HG02884 (cell line): ENCODE measurements around the gene DGCR6L.
"Not testable (repeated sequence)": the region's sequence is repeated elsewhere in the genome, so short reads cannot be mapped to it uniquely, and the experiment has no call there.

Experiments
- ATAC-seq: cut with Tn5 transposase; IDR thresholded peaks from one replicate; pipeline ENCODE4 v1.9.1; 2021; ENCODE audit warnings: mild to moderate bottlenecking, moderate library complexity; ENCODE audit not compliant: unreplicated experiment

The DGCR6L gene

DNA sequence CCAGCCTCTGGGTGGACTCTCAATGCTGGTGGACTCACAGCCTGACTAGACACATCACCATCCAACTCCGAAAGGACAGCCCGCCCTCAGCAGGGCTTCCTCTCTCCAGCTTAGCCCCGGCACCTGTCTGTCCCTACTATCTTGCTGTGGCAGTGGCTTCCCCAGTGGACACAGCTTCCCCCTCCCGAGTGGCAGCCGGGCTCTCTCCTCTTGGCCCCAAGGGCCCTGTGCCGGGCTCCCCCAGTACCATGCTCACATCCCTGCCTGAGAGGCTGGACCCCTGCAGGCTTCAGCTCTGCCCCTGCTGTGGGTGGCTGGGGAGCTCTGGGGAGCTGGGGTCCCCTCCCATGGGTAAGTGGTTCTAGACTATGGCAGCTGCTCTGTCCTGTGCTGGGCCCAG lies 9.1 kb downstream of the DGCR6L start:
- ATAC-seq = not testable (repeated sequence)

DNA sequence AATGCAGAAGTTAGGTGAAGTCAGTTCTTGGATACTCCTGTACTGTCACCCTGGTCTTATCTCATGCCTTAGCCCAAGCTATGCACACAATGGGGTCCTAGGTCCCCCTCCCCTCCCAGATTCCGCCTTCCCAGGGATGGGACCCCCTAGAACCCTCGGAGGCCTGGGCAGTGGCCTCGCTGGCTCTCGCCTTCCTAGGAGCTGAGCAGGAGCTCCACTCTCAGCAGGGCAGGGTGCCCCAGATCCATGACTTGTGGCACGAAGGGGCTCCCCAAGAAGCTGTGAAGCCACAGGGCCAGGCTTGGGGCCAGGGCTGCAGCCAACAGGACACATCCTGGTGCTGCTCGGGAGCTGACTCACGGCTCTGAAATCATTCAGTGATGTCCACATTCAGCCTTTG lies 9.7 kb downstream of the DGCR6L start:
- not testable (repeated sequence) for ATAC-seq

DNA sequence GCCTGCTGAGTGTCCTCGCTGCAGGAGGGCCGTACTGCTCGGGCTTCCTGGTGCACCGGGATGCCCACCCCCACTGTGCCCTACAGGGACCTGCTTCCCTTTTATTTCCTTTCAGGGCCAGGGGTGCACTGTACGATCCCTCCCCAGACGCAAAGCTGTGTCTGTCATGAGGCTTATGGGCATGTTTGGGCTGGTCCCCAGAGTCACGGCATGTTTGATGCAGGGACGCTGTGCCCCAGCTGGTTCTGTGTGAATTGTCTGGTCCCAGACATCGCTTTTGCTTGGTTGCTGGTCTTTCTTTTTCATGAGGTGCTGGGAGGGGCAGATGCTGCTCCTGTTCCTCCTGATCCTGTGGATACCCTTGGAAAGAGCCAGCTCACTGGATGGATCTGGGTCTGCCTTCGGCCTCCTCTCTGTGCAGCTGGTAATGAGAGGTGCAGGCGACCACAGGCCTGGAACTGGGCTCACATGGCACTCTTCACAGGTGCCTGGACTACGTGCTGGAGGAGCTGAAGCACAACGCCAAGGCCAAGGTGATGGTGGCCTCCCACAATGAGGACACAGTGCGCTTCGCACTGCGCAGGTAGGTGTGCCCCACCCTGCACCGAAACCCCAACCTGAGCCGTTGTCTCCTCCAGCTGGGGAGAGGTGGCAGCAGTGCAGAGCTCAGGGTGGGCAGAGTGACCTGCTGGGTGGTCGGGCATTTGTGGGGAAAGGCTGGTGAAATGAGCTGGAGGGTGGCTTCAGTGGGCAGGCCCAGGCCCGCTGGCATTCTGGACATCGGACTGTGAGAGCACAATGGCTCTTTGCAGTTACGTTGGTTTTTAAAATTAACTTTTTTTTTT lies 10.8 kb downstream of the DGCR6L start:
- not testable (repeated sequence) for ATAC-seq

DNA sequence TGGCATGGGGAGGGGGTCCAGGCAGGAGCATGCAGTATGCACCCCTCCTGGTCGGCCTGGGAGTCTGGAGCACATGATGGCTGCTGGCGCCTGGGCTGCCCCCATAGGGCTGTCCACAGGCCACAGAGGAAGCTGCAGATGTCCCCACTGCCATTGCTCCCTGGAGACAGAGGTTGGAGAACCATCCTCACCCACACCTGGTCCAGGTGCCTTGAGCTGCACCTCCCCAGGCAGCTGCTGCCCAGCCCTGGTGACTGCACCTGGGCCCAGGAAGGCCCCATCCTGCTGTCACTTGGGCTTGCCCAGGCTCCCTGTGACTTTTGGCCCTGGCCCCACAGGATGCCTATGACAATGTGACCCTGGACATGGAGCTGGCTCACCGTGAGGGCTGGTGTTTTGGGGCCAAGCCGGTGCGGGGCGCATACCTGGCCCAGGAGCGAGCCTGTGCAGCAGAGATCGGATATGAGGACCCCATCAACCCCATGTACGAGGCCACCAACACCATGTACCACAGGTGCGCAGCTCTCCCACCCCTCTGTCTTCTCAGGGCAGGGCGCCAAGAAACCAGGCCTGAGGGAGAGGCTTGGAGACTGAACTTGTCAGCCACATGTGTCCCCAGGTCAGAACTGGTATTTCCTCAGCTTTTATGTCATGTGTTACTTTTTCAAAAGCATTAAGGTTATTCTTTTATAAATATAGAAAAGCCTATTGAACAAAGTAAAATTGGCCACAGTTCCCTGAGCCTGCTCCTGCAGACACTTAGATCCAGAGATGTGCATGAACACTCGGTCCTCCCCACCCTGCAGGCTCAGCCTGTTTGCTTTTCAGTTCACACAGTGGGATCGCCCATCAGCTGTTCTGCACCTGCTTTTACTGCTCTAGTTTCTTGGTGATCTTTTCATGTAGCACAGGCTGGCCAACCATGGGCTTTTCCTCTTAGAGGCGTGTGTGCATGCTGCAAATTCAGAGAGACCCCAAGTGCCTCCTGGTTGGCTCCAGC lies 12.1 kb downstream of the DGCR6L start:
- not testable (repeated sequence) for ATAC-seq

DNA sequence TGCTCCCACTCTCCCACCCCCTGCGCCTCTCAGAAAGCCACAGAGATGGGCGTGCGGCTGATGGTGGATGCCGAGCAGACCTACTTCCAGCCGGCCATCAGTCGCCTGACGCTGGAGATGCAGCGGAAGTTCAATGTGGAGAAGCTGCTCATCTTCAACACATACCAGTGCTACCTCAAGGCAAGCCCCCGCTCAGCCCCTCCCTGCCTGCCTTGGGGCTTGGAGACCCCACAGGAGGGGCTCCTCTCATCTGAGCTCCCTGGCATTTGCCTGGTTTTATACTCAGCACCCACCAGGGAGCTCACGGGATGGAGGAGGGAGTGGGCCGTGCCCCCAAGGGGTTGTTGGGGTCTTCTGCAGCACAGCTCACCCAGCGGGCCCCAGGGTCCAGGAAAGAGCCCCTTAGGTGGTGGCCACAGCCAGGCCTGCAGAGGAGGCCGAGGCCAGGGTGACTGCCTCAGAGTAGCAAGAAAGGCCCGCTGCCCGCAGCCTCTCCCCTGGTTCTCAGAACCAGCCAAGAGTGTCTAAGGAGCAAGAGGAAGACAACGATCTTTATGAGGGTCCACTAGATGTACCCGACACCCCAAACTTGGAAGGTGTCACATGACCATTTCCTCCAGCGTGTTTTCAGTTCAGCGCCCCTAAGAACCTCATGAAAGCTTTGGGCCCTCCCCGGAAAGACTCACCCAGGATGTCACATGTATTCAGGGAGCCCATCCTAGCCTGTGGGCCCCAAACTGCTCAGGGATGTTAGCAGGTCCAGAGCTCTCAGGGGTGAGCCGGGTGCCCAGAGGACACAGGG lies 13.0 kb downstream of the DGCR6L start:
- ATAC-seq = not testable (repeated sequence)

DNA sequence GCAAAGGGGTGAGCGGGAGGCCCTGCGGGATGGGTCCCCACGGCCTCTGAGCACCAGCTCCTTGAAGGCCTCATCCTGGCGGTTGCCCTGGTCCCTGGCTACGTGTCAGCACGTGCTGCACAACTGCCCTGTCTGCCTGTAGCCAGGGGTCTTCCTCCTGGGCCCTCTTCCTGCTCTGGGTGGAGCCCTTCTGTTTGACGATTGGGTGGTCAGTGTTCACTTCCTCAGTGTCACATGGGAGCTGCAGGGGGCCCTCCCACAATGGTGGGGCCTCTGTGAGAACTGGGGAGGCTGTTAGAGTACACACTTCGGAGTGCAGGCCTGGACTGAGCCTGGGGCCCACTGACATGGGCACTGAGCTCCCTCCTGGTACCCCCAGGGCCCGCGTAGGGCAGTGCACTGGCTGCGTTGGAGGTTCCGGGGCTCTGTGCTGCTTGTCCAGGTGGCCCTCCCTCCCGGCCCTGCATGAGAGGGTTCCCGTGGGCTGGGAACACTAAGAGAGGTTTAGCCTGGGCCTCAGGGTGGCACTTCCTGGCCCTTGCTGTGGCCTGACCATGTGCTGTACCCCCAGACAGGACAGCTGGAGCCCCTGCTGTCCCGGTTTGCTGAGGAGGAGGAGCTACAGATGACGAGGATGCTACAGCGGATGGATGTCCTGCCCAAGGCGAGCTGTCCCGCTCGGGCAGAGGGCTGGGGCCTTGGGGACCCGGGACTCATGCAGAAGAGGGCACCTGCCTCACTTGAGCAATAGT lies 13.8 kb downstream of the DGCR6L start:
- ATAC-seq = no peak

DNA sequence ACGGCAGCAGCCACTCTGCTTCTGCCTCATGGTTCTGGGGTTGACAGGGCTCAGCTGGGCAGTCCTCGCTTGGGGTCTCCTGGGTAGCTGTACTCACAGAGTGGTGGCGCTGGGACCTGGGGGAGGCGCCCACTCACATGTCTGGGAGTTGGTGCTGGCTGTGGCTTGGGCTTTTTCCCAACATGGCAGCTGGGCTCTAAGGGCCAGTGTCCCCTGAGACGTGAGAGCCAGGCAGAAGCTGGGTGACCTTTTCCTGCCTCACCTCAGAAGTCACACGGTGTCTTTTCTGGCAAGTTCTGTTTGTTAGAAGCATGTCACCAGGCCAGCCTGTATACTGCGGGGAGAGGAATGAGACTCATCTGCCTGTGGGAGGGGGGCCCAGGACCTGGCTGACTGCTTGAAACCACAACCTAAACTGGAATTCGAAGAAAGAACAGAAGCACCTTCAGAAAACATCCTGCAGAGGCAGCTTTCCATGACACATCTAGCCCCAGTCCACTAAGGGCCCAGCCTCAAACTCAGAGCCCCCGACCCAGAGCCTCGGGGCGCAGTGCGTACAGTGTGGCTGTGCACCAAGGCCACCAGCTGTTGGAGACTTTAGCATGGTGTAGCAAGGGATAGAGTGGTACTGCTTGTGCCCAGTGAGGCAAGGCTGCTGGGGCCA lies 14.5 kb downstream of the DGCR6L start:
- not testable (repeated sequence) for ATAC-seq

DNA sequence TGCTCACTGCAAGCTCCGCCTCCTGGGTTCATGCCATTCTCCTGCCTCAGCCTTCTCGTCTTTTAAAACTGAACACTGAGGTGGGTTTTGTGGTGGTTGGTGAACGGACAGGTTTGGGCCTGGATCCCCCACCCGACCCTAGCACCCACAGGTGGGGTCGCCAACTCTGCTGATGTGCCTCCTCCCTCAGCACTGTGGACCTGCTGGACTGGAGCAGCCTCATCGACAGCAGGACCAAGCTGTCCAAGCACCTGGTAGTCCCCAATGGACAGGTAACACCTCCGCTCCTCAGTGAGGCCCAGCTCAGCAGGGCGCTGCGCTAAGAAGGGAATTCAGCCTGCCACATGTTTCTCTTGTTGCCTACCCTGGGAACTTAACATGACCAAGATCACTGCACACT lies 15.2 kb downstream of the DGCR6L start:
- no peak for ATAC-seq

DNA sequence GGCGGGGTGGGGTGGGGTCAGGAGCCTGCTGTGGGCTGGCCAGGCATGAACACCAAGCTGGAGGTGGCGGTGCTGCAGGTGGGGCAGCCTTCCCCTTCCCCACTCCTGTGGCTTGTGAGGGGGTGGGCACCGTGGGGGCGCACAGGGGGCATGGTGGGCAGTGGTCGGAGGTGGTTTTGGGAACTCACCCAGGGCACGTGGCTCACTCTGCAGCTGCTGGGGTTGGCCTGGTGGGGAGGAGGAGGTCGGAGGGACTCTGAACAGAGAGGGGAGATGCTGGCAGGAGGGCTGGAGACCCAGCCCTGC lies 16.7 kb downstream of the DGCR6L start:
- ATAC-seq = not testable (repeated sequence)

DNA sequence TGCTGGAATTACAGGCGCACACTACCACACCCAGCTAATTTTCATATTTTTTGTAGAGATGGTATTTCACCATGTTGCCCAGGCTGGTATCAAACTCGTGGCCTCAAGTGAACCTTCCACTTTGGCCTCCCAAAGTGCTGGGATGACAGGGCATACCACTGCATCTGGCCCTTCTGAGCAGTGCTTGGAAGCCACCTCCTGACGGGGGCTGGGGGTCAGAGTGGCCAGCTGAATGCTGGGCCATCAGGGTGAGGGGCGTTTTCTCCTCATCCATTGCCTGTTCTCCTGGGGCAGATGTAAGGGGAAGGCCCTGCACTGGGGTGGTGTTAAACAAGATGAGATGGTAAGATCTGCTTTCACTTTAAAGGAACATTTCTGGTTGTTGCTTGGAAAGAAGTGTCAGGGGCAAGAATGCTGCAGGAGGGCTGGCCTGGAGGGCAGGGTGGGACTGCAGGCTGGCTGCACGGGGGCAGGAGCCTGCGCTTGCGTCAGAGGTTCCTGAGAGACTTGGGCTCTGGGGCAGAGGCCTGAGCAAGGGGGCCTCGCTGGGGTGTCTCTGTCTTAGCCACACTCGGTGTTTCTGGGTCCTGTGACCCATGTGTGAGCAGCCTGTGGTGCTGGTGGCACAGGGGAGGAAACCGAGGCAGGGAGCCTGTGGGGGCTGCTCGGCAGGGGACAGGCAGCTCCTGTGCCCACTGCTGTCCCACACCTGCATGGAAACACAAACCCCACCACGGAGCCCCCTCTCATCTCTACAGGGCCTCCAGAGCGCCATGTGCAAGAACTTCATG lies 17.2 kb downstream of the DGCR6L start:
- no peak for ATAC-seq

DNA sequence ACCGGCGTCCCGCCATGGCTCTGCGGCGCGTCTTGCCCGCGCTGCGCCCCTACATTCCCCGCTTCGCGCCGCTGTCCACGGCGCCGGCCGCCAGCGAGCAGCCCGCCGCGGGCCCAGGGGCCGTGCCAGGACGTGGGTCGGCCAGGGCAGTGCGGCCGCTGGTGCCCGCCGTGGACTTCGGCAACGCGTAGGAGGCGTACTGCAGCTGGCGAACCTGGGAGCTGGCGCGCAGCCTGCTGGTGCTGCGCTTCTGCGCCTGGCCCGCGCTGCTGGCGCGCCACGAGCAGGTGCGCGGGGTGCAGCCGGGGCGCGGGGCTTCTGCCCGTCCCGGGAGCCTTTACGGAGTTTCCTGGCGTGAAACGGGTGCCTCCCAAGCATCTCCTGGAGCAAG lies 20.1 kb downstream of the DGCR6L start:
- ATAC-seq = no peak

DNA sequence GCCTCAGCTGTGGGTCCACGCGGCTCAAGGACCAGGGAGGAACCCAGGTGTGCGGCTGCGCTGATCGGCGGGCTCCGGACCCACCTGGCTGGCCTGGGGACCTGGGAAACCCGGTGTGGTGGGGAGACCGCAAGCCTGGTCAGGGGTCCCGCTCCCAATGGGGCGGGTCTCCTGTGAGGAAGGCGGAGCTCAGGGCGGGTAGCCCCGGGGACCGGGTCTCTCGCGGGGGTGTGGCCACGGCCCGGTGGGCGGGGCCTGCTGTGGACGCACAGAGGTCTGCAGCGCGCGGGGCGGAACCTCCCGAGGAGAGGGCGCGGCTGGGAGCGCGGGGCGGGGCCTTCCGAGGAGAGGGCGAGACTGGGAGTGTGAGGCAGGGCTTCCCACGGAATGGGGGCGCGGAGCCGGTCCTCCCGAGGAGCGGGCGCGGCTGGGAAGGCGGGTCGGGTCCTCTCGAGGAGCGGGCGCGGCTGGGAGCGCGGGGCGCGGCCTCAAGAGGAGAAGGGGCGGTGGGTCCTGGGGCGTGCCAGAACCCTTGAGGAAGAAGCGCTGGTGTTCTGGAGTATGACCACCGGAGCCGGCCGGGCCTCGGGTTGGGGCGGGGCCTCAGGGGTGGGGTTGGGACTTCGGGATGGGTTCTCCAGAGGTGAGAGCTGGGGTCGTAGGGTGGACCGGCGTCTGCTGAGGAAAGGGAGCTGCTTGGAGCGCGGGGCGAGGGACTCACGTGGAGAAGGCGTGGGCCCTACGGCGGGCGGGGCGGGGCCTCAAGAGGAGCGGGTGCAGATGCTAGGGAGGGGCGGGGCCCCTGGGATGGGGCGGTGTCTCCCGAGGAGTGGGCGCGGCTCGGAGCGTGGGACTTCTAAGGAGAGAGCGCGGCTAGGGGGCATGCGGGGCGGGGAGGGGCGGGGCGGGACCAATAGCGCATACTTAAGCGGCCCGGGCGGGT lies 20.8 kb downstream of the DGCR6L start:
- peak; percentile 62 for ATAC-seq

DNA sequence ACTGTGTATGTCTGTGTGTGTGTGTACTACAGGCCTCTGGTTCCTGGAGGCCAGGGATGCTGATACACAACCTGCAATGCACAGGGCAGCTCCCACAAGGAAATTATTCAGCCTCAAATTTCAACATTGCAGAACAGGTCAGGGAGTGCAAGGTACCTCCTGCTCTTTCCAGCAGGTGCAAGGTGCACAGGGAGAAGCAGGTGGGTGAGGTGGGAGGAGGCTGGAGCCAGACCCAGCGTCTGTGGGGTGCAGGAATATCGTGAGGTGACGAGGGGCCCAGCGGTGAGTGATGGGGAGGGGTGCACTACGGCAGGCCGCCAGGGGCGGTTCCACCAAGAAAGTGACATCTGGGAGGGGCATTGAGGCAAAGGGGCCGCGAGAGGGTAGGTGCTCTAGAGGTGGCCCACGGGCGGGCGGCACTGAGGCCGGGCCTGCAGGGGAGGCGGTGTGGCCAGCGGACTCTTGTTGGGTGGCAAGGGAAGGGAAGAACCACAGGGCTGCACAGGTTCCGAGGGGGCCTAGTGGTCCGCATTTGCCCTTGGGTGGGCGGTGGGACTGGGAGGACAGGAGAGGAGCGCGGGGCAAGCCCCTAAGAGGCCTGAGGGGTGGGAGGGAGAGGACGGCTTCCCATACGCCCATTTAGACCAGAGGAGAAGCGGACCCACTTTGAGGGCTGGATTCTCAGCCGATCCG lies 21.6 kb downstream of the DGCR6L start:
- no peak for ATAC-seq

DNA sequence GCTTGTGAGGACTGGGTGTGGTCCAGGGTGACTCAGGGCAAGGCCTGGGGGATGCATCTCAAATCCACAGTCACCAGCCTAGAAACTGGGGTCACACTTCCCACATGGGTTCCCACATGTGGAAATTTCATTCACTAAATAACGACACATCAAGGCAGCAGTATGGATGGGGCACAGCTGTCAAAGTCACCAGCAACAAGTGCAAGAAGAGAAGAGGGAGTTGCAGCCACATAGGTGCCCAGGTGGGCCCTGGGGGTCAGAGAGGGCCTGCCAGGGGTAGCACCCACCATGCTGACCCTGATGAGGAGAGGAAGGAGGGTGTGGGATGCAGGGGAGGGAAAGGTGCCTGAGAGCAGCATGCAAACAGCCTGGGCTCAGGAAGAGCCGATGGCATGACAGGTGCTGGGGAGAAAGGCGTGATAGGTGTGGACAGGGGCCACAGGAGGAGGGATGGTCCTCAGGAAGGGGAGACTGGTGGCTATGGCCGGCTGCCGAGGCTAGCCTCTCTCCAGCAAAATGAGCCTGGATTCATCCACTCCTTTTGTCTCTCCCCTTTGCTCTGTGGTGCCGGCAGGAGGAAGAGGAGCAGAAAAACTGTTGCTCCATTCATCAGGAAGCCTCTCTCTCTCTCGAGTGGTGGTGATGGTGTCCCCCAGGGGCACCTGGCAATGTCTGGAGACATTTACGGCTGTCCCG lies 22.3 kb downstream of the DGCR6L start:
- ATAC-seq = no peak

DNA sequence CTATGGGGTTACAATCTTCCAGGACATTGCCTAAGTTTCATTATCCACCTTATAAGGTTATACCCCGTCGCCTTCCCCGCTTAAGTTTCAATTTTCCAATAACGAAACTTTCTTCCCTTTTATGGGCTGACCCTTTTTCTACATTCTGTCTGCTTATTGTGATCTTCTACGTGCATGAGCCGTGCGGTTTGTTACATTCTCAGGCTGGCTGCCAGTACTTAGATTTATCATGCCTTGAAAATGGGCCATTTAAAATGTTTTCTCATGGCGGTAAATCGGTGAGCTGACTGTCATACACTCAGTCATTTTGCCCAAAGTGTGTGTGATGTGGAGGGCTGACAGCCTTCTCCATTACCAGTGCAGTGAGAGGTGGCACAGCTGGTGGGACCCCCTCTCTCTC lies 23.3 kb downstream of the DGCR6L start:
- no peak for ATAC-seq

DNA sequence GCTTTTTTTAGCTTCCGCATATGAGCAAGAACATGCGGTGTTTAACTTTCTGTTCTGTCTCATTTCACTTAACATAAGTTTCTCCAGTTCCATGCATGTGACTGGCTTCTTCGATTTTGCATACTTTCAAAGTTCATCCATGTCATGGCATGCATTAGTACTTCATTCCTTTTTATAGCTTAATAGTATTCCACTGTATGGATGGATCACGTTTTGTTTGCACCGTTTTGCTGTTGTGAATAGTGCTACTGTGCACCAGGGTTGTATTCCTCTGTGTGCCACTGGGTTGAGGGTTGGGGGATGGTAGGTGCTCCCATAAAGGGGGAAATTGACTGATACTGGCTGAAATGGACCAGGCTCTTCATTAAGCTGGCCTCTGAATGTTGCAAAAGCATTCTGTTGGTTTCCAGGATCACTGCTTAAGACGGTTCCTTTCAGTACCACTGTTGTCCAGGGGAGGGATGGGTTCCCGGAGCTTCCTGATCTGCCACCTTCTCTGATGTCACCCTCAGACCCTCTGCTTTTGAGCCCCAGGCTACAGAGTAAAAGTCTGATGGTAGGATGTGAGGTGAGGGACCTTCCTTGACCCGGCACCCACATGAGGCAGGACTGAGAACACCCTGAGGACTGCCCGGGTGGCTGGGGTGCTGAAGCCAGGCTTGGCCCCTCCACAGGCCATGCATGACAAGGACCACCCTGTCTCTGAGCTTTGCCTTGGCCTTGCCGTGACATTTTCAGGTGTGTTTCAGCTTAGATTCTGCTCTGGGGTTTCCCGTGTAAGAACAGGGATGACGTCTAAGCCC lies 24.4 kb downstream of the DGCR6L start:
- ATAC-seq = no peak
